Lower lobe of right lung (tissue), 2 donors: ENCODE results near the gene ECHDC3. TPM values are rescaled to one million over a fixed set of nuclear protein-coding genes. Genes with fewer than 3 reads are reported as not detected.
A peak's percentile ranks its signal among the peaks of the same experiment; 100 is the strongest.

Experiments used
- ATAC-seq, 2 donors: fragments of 200-7000 bp; cut with Tn5 transposase; one replicate each; pipeline ENCODE4 v1.9.1; 2020 to 2022; ENCODE audit warnings: mild to moderate bottlenecking in 2 of 2, moderate library complexity in 2 of 2
- DNase-seq: peaks from one replicate; pipeline ENCODE4 v3.0.0-alpha.2; 2020
- H3K27ac ChIP-seq: fragments of 200-600 bp; one replicate; pipeline ENCODE4 v1.8.0; 2022
- H3K27me3 ChIP-seq: fragments of 200-600 bp; one replicate; pipeline ENCODE4 v1.8.0; 2022; ENCODE audit warnings: low read depth
- H3K36me3 ChIP-seq: fragments of 200-600 bp; one replicate; pipeline ENCODE4 v1.8.0; 2022; ENCODE audit warnings: mild to moderate bottlenecking
- H3K4me1 ChIP-seq: fragments of 200-600 bp; one replicate; pipeline ENCODE4 v1.8.0; 2022
- H3K4me3 ChIP-seq: fragments of 200-600 bp; one replicate; pipeline ENCODE4 v1.8.0; 2022; ENCODE audit warnings: mild to moderate bottlenecking
- H3K9me3 ChIP-seq: fragments of 200-600 bp; one replicate; pipeline ENCODE4 v1.8.0; 2022
- CTCF ChIP-seq: fragments of 200-600 bp; IDR thresholded peaks from one replicate; pipeline ENCODE4 v1.8.0; 2022; ENCODE audit warnings: antibody characterized with exemption, mild to moderate bottlenecking
- intact Hi-C: fragments of 100-400 bp; cut with DNase I; formaldehyde crosslinking; loops from one replicate; pipeline ENCODE4 v1.11.0; 2022
- long read RNA-seq: library from polyadenylated mRNA; unstranded; transcript quantifications from one replicate; pipeline ENCODE4 v2.0.0, GENCODE V29; 2021
- total RNA-seq: library from RNA; stranded (reverse); fragmentation: NEBNext Ultra II Directional; extraction: Animal tissue kit (Norgen Biotek cat#: 25700); gene quantifications from one replicate; pipeline ENCODE4 v1.2.1, GENCODE V29; 2021
- donor health status: DM: no; HTN: yes; CAD: no; lungs with severe emphysema.

ECHDC3 gene
- total RNA-seq: 29.5 TPM
- long read RNA-seq, transcript ECHDC3-201 (5 exons, 1,649 nt): major isoform, 75 of 102 reads
- long read RNA-seq, partial matches to known transcripts: 7 of 102 reads
- long read RNA-seq, other reads (novel, unspliced or antisense): 20 of 102 reads

DNA sequence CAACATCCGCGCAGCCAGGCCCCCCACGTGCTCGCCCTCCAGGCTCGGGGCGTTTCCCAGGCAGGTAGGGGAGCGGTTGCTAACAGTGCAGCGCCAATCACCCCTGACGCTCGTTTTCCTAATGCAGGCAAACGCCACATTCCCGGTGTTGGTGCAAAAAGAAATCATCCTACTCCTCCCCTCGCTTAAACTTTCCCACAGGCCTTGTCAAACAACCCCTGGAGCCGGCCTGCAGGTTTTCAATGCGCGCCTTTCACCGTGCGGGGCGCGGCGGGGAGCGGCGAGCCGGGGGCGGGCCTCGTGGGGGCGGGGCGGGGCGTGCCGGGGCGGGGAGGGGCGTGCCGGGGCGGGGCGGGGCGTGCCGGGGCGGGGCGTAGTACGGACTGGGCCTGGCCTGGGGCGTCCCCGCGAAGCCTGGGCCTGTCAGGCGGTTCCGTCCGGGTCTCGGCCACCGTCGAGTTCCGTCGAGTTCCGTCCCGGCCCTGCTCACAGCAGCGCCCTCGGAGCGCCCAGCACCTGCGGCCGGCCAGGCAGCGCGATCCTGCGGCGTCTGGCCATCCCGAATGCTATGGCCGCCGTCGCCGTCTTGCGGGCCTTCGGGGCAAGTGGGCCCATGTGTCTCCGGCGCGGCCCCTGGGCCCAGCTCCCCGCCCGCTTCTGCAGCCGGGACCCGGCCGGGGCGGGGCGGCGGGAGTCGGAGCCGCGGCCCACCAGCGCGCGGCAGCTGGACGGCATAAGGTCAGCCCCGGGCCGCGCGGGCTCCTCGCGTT lies at the start of gene ECHDC3:
TSS of gene ECHDC3 (plus strand) at position 374 of the 770 bp plus-strand sequence. CDS start at position 569, 195 bp downstream.
- TF ChIP-seq CTCF: no peak
- Histone ChIP-seq H3K9me3 (no peaks in the 10 kb centered on the region), H3K4me1 (peaks cover 27% of the 10 kb centered on the region), H3K27me3 (no peaks in the 10 kb centered on the region), H3K36me3 (no peaks in the 10 kb centered on the region), H3K27ac (peak within 1 kb of the TSS; percentile 92), H3K4me3 (peak within 1 kb of the TSS; percentile 75)
- ATAC-seq: peak; percentile 94 to 96
- DNase-seq: peak; percentile 90
- intact Hi-C loops: no loop called here

GRCh38 chr10:11693376-11693775 lies 48.8 kb upstream of the ECHDC3 start:
- no peak for TF ChIP-seq CTCF
- H3K4me1 ChIP-seq: no peaks in the 10 kb centered on the region

GRCh38 chr10:11695779-11696178 lies 46.4 kb upstream of the ECHDC3 start:
- no peak overlapping the region for H3K27ac ChIP-seq
- no peak overlapping the region for H3K4me3 ChIP-seq
- intact Hi-C loops: no loop called here
- TF ChIP-seq CTCF: no peak
- no peaks in the 10 kb centered on the region for H3K27me3 ChIP-seq
- ATAC-seq (no peak), DNase-seq (no peak)
- no peaks in the 10 kb centered on the region for H3K9me3 ChIP-seq
- no peaks in the 10 kb centered on the region for H3K36me3 ChIP-seq
- peaks cover 3% of the 10 kb centered on the region for H3K4me1 ChIP-seq

More at GRCh38 chr10:11693376-11693775, 48.8 kb upstream of the ECHDC3 start:
- DNase-seq (no peak), ATAC-seq (no peak)
- Histone ChIP-seq H3K36me3 (no peaks in the 10 kb centered on the region), H3K27me3 (no peaks in the 10 kb centered on the region), H3K4me3 (no peak overlapping the region), H3K27ac (no peak overlapping the region), H3K9me3 (no peaks in the 10 kb centered on the region)
- intact Hi-C loops: no loop called here

DNA sequence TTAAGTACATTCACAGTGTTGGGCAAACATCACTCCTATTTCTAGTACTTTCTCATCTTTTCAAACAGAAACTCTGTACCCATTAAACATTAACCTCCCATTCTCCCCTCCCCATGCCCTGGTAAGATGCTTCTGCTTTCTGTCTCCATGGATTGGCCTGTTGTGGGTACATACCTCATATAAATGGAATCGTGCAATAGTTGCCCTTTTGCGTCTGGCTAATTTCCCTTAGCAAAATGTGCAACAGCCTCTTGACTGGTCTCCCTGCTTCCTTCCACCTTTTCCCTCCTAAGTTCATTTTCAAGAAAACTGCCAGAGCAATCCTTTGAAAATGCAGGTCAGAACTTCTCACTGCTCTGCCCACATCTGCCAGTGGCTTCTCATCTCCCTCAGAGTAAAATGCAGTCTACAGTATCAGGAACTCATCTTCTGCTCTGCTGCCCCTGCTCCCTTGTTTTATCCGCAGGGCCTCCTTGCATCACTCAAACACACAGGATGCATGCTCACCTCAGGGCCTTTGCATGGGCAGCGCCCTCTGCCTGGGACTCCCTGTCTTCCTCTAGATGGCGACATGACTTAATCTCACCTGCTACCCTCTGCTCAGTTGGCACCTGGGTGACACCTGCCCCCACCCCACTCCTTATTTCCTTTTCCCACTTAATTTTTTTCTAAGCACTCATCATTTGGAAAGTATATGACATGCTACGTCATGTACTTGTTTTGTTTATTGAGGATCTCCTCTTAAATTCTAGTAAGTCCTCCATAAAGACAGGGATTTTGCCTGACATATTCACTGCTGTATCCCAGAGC lies 44.3 kb upstream of the ECHDC3 start:
- no peaks in the 10 kb centered on the region for H3K36me3 ChIP-seq
- H3K27ac ChIP-seq: no peak overlapping the region
- no peaks in the 10 kb centered on the region for H3K27me3 ChIP-seq
- no peak for TF ChIP-seq CTCF
- no peak overlapping the region for H3K4me3 ChIP-seq
- ATAC-seq (peak; percentile 42 to 59), DNase-seq (no peak)
- no peaks in the 10 kb centered on the region for H3K9me3 ChIP-seq
- H3K4me1 ChIP-seq: peaks cover 3% of the 10 kb centered on the region
- intact Hi-C loops: no loop called here

- no peaks in the 10 kb centered on the region for H3K27me3 ChIP-seq
- ATAC-seq (peak in 1 of 2 donors; percentile 41), DNase-seq (no peak)
- H3K27ac ChIP-seq: peak overlapping the region; percentile 18
- intact Hi-C loops: no loop called here
- TF ChIP-seq CTCF: no peak
- no peaks in the 10 kb centered on the region for H3K36me3 ChIP-seq
- H3K4me1 ChIP-seq: peaks cover 3% of the 10 kb centered on the region
- H3K4me3 ChIP-seq: no peak overlapping the region
- no peaks in the 10 kb centered on the region for H3K9me3 ChIP-seq
Measured at GRCh38 chr10:11698691-11699549, 43.3 kb upstream of the ECHDC3 start.
